Tongue (tissue), 2 donors: ENCODE measurements around the gene GSTM2. TPM values are rescaled to one million over a fixed set of nuclear protein-coding genes. Genes with fewer than 3 reads are reported as not detected.
"Not testable (repeated sequence)": the region's sequence is repeated elsewhere in the genome, so short reads cannot be mapped to it uniquely, and the experiment has no call there.

Experiments
- DNase-seq: peaks from one replicate; pipeline ENCODE4 v3.0.0-alpha.2; 2015
- total RNA-seq: library from RNA; depleted of rRNA; stranded (reverse); fragments of >200 nt; gene quantifications from one replicate; pipeline ENCODE4 v1.2.3, GENCODE V29; 2014

GSTM2 gene
- total RNA-seq, 1 donor from 2014 or later = 62.2 TPM

DNA sequence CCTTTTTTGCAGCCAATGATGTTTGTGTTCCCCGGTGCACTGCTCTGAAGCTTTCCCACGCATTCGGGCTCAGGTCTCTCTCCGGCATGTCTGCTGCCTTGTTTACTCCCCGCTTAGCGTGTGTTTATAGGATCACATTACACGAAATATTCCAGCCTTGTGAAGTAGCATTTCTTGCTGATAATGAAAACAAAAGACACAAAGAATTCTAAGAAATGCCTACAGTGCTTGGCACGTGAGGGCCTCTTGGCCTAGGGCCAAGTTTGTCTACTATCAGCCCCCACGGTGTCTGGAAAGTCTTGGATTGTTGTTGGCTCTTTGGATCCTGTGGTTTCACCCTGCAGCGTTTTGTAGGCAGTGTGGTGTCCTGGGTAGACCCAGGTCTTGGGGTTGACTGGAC, 23.2 kb upstream of the GSTM2 start:
- DNase-seq = peak; percentile 14

DNA sequence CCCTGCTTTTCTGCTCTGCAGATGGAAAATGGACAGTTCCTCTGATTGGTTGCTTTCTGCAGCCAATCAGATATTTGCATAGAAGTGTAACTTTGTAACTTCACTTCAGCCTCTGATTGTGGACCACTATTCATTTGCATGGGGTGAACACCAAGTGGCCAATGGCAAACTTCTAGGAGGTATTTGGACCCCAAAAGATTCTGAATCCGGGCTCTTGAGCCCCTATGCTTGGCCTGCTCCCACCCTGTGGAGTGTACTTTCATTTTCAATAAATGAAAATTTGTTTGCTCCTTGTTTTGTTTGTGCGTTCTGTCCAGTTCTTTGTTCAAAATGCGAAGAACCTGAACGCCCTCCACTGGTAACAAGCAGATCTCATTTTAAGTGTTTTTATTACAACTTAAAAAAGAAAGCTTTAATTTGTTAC, 18.4 kb upstream of the GSTM2 start:
- peak; percentile 70 for DNase-seq

DNA sequence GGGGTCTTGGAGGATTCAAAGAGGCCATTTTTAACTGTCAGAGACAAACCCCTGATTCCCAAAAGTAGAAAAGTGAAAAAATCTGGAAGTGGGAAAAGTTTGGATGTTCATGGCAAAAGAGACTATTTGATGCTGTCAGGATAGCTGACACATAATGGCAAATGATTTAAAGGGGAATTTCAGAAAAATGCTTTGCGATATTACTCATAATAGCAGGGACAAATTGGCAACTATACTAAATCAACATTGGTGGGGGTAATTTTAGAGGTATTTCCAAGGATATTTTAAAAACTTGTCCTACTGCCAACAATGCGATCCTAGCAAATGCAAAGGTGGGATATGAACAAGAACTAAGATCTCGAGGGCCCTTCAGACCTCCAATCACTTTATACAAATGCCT, 17.2 kb upstream of the GSTM2 start:
- no peak for DNase-seq

DNA sequence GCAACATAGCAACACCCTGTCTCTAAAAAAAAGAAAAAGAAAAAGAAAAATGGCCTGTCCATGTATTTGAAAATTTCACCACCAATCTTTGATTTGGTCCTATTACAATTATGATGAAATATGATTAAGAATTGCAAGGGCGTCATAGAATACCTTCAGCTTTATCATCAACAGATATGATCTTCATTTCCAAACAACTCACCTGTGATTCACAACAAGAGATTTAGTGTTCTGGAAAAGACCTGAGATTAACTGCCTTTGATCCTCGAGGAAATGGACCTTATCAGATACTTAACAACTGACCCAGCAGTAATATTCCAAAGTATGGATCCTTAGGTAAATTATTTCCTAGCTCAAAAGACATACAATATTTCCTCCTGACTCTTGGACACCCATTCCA, 15.5 kb upstream of the GSTM2 start:
- DNase-seq = no peak

DNA sequence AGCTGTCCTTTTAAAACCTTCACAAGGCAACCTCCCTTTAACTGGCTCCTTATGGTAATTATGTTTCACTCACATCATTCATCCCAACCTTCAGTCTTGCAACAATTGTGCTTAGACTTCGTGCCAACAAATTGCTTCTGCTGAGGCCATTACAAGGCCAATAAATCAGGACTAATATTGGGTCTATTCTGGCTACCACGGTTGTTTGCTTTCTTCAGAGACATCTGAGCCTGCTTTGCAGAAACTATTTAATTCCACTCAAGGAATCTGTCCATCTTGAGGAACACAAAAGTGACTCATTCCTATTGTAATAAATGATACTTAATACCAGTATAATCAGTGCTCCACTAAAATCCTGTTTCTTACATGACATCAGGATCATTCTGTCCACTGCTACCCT, 14.6 kb upstream of the GSTM2 start:
- no peak for DNase-seq

DNA sequence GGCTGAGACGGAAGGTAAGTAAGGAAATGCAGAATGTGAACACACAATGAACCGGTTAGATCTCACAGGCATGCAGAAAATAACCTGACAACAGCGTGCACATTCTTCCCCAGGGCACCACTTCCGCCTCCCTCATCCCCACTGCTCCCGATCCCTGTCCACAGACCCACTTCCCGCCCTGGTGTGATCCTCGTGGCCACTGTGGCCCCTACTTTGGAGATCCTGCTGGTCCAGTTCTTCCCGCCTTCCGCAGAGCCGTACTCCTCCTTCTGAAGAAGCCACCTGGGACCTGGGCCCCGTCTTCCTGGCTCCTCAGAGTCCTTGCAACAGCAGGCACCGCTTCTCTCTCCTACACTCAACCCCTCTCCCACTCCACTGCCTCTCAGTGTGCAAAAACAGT, 13.3 kb upstream of the GSTM2 start:
- no peak for DNase-seq

DNA sequence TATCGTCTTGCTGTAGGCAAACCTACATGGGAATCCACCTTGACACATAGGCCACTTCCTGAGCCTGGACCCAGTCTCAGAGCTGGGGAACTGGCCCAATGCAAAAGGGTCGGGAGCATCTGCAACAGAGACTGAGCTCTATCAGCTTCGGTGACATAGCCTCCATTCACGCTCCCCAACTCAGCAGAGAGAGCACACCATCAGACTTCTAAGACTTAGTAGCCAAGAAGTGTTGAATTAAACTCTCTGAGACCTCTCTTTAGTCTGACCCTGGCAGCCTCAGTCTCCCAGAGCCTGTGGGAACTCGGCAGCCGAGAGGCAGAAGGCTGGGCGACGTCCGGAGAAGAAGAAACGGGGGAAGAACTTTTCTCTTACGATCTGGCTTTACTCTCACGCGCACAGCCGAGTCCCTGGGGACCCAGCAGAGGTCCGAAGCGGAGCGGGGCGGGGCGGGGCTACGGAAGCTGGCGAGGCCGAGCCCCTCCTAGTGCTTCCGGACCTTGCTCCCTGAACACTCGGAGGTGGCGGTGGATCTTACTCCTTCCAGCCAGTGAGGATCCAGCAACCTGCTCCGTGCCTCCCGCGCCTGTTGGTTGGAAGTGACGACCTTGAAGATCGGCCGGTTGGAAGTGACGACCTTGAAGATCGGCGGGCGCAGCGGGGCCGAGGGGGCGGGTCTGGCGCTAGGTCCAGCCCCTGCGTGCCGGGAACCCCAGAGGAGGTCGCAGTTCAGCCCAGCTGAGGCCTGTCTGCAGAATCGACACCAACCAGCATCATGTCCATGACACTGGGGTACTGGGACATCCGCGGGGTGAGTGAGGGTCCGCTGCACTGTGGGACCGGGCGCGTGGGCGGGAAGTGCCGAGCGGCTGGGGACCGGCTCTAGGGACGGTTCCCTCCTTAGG, 12.0 kb upstream of the GSTM2 start, which contains the start of gene GSTM4:
GSTM4 (plus strand) TSS at position 485 of the 905 bp plus-strand sequence; CDS start at position 776, 291 bp downstream.
- peak; percentile 91 for DNase-seq

DNA sequence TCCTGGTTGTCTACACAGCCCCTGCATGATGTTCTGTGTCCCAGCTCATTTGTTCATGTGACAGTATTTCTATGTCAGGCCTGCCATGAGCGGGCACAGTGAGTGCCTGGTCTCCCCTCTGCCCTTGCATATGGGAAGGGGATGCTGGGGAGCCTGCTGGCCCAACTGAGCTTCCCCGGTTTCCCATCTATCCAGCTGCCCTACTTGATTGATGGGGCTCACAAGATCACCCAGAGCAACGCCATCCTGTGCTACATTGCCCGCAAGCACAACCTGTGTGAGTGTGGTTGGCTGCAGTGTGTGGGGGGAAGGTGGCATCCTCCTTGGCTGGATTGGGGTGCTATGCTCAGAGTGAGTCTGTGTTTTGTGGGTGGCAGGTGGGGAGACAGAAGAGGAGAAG, 10.5 kb upstream of the GSTM2 start:
- DNase-seq = no peak

DNA sequence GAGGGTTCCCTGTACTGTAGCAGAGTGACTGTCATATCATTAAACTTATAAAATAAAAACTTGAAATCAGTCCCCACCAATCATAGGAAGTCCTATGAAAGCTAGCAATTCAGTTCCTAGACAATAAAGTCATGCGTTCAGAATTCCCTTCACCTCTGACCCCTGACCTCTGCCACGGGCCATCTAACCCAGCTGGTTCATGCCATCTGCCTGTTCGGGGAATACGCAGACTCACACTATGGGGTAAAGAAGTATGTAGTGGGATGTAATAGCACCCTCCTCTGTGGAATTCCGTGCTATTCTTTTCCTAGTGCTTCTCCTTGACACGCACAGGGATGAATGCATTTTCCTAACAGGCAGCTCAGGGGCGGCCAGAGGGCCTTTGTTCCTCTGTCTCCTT, 9.9 kb upstream of the GSTM2 start:
- DNase-seq = no peak

DNA sequence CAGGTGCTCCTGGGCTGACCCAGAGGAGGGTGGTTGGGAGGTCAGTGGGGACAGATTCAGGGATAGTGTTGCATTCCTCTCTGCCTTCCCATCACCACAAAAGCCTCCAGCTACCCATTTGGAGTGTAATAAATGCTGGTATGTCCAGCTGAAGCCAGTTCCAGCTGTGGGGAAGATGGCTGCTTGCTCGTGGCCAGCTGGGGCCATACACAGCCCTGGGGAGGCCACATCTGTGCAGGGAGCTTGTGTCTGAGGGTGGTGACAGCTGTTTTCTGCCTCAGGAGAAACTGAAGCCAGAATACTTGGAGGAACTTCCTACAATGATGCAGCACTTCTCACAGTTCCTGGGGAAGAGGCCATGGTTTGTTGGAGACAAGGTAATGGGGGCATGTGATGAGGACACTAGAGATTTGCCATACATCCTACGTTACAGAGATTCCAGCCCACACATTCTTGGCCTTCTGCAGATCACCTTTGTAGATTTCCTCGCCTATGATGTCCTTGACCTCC, 9.3 kb upstream of the GSTM2 start:
- DNase-seq = no peak

DNA sequence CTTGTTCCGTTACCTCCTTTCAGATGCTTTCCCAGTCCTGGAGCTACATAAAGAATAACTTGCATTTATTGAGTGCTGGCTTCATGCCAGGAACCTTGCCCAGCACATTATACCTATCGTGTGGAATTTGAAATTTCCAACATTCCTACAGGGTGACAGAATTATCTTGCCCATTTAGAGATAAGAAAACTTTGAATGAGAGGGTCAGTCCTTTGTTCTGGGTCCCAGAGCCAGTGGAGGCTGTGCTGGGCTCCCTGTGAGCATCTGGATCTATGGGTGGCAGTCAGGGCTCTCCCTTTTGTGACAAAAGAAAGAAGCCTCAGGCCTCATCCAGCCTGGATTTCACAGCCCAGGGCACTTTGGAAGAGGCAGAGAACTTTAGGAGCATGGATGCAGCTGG, 8.7 kb upstream of the GSTM2 start:
- DNase-seq = no peak

DNA sequence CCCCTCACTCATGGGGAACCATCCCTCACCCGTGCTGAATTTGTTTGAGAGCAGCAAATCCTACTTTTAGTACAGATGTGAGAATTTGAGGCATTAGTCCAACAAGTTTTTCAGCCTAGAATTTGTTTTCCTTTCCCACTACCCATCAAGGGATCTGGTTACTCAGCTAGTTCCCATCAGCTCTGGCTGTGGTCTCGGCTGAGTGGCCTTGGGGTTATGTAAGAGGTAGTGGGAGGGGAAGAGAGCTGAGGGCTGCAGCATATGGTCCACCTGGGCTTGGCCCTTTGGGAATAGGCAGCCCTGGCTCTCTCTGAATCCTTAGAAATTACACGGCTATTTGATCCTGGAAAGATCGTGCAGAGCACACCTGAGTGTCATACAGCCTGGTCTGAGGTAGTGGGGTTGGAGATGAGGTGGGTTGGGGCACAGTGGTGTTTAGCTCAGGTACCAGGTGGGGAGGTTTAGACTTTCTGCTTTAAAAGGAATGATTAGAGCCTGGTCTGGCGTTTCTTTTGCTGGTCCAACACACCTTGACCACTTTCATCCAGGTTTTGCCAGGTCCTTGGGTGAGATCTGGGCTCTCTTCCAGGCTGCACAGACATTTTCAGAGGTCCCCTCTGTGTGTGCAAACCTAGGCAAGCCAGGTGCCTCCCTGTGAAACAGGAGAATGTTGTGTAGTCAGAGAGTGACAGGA, 7.7 kb upstream of the GSTM2 start:
- no peak for DNase-seq

DNA sequence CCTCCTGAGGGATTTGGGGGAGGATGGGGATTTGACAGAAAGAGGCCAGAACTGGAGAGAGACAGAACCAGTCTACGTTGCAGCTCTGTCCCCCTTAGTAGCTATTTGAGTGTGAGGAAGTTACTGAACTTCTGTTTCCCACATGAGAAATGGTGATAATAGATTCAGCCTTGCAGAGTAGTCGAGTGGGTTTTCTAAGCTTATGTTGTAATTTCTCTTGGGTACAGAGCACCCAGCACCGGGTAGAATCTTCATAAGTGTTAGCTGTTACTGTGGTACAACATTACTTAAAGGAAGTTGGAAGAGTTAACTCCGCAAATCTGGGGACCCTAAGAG, 7.2 kb upstream of the GSTM2 start:
- not testable (repeated sequence) for DNase-seq

DNA sequence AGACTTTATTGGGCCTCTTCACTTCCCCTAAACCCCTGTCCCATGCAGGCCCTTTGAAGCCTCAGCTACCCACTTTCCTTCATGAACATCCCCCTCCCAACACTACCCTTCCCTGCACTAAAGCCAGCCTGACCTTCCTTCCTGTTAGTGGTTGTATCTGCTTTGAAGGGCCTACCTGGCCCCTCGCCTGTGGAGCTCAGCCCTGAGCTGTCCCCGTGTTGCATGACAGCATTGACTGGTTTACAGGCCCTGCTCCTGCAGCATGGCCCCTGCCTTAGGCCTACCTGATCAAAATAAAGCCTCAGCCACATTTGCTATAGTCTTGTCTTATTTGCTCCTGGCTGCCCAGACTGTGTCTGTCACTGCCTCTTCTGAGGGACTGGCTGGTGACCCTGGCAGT, 6.5 kb upstream of the GSTM2 start:
- no peak for DNase-seq

DNA sequence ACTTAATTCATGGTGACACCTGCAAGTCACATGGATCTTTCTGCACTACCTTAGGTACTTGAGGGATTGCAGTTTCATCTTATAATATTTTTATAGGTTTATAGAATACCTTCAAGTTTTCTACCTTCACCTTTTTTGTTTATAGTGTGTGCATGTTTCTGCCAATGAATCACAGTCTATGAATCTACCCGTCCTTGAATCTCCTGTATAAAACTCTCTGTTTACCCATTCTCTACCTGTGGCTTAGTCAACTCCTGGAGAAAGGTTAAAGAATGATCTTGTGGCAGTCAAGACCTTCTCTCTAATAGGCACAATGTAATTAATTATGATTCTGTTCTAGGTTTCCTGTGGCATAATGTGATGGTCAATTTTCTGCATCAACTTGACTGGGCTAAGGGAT, 3.2 kb upstream of the GSTM2 start:
- DNase-seq = no peak

DNA sequence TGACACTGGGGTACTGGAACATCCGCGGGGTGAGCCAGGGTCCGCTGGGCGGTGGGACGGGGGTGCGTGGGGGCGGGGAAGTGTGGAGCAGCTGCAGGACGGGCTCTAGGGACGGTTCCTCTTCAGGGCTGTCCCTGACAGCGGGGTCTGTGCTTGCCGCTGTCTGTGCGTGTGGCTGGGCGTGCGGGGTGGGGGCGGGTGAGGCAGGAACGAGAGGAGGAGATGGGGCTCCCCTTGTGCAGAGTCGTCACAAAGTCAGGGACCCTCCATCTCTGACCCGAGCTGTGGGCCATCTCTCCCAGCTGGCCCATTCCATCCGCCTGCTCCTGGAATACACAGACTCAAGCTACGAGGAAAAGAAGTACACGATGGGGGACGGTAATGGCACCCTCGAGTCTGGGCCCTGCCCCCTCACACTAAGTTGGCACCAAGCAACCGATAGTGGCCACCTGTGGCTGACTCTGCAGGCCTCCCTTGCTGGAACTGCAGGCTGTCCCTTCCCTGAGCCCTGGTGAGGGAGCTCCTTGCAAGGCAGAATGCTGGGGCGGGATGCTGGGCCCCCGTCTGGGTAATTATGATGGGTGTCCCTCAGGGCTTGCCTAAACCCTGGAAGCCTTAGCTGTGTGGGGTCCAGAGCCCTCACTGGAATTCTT, 392 bp downstream of the GSTM2 start:
- peak; percentile 33 for DNase-seq

DNA sequence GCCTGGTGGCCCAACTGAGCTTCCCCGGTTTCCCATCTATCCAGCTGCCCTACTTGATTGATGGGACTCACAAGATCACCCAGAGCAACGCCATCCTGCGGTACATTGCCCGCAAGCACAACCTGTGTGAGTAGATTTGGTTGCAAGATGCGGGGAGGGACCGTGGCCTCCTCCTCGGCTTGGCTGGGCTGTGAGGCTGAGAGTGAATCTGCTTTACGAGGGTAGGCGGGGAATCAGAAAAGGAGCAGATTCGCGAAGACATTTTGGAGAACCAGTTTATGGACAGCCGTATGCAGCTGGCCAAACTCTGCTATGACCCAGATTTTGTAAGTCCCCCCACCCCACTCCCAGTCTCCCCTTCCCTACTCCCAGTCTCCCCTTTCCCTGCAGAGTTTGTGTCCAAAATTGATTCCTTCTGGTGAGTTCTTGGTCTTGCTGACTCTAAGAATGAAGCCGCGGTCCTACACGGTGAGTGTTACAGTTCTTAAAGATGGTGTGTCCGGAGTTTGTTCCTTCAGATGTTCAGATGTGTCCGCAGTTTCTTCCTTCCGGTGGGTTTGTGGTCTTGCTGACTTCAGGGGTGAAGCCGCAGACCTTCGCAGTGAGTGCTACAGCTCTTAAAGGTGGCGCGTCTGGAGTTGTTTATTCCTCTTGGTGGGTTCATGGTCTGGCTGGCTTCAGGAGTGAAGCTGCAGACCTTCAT, 1.5 kb downstream of the GSTM2 start:
- no peak for DNase-seq

DNA sequence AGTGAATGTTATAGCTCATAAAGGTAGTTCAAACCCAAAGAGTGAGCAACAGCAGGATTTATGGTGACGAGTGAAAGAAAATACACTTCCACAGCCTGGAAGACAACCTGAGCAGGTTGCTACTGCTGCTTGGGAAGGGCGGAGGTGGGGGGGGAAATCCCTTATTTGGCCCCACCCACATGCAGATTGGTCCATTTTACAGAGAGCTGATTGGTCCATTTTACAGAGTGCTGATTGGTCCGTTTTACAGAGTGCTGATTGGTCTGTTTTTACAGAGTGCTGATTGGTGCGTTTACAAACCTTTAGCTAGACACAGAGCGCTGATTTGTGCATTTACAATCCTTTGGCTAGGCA, 2.1 kb downstream of the GSTM2 start:
- DNase-seq = not testable (repeated sequence)

DNA sequence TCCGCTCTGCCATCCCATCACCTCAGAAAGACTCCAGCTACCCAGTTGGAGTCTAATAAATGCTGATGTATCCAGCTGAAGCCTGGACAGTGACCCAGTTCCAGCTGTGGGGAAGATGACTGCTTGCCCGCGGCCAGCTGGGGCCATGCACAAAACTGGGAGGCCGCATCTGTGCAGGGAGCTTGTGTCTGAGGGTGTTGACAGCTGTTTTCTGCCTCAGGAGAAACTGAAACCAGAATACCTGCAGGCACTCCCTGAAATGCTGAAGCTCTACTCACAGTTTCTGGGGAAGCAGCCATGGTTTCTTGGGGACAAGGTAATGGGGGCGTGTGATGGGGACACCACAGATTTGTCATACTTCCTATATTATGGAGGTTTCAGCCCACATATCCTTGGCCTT, 3.2 kb downstream of the GSTM2 start:
- peak; percentile 0 for DNase-seq

DNA sequence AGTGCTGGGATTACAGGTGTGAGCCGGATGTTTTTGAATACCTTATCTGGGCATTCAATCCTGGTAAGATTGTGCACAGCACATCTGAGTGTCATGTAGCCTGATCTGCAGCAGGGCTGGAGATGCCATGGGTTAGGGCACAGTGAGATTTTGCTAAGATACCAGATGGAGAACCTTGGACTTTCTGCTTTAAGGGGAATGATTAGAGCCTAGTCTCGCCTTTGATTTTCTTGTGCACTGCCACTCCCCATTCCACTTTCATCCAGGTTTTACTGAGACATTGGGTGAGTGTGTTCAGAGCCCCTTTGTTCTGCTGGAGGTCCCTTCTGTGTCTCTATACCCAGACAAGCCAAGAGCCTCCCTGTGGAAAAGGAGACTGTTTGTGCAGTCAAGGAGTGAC, 6.0 kb downstream of the GSTM2 start:
- not testable (repeated sequence) for DNase-seq

DNA sequence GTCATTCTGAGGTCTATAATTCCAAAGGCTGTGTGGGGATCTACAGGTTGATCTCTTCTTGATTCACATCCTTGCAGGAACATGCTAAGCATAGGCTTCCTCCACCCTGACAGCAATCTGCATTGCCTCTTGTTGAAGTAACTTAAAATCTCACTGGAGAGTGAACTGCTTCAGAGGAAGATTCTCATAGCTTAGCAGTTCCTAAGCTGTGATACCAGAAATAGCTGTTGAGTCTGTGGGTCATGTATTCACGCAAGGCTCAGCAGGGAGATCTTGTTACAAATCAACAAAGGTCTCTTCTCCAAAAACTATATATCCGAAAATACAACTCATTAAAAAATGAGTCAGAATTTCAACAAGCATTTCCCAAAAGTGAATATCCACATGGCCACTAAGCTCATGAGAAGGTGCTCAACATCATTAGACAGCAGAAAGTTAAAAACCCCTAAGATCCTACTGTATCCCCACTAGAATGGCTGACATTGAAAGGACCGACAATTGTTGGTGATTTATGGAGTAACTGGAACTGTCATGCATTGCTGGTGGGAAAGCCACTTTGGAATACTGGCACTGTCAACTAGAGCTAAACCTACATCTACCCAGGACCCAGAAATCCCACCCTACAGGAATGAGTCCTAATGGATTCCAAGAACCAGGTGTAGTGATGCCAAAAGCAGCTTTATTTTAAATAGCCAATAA, 9.0 kb downstream of the GSTM2 start:
- peak; percentile 5 for DNase-seq

DNA sequence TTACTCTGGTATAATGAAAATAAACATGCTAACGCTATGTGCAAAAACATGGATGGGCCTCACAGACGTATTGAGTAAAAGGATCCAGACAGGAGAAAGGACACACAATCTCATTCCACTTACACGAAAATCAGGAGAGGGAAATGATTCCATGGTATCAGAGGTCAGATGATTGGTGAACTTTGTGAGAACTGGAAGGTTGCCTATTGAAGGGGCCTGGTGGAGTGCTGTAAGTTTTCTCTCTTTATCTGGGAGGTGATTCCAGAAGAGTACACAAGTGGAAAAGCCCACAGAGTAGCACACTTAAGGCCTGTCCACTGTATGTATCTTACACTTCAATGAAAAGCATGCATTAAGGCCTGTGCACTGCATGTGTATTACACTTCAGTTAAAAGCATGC, 9.6 kb downstream of the GSTM2 start:
- peak; percentile 0 for DNase-seq
